Heart left ventricle (tissue), 13 donors: ENCODE data around the gene BIRC3.

ENCODE experiments used
- POLR2A ChIP-seq, 2 donors: fragments of 450-650 bp; IDR thresholded peaks; one replicate each; pipeline ENCODE4 v1.6.1; 2017; ENCODE audit warnings: antibody characterized with exemption in 2 of 2, mild to moderate bottlenecking in 2 of 2, moderate library complexity in 2 of 2
- TF ChIP-seq, protein P1 (sequence below), 12 donors: fragments of 200-600 bp; sonication (generic) in 4 of 12; IDR thresholded peaks; one replicate each; pipeline versions ENCODE4 v1.5.0 to v1.8.0; 2018 to 2022; ENCODE audit warnings: antibody characterized with exemption in 12 of 12, mild to moderate bottlenecking in 5 of 12
- donor health status: ischemic (EF 13 %, LVEDD 7.1; RV severe dilation, severe dysfunction).
- donor health status: DM: no; HTN: yes; CAD: no.
- donor health status: DM: no; HTN: no; CAD: no.
- donor health status: ischemic (EF 25% LVEDD 6.9; RV normal size, moderate dysfunction).
- donor health status: ischemic (EF 25% LVEDD 5.7; RV mildly dilated, moderate dysfunction).
- donor health status: ischemic (EF 35%, LVEDD 5.7; RV mildly dilated, moderate dysfunction).
- donor health status: nonischemic (EF 11% LVEDD 7.7; RV severe dilation, severe dysfunction).
- donor health status: DM: yes; HTN: yes; CAD: no.
- donor health status: PGD.
- donor health status: ischemic (EF 29% LVEDD 5.4; RV normal size, mild dysfunction).
- donor health status: nonischemic (EF 23%, LVEDD 6.1; RV moderate dilation, normal function).

- TF ChIP-seq, protein P1, sequence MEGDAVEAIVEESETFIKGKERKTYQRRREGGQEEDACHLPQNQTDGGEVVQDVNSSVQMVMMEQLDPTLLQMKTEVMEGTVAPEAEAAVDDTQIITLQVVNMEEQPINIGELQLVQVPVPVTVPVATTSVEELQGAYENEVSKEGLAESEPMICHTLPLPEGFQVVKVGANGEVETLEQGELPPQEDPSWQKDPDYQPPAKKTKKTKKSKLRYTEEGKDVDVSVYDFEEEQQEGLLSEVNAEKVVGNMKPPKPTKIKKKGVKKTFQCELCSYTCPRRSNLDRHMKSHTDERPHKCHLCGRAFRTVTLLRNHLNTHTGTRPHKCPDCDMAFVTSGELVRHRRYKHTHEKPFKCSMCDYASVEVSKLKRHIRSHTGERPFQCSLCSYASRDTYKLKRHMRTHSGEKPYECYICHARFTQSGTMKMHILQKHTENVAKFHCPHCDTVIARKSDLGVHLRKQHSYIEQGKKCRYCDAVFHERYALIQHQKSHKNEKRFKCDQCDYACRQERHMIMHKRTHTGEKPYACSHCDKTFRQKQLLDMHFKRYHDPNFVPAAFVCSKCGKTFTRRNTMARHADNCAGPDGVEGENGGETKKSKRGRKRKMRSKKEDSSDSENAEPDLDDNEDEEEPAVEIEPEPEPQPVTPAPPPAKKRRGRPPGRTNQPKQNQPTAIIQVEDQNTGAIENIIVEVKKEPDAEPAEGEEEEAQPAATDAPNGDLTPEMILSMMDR (IDR thresholded peaks at IDR 0.05): no peak
- TF ChIP-seq POLR2A (IDR thresholded peaks at IDR 0.05): no peak
Measured at GRCh38 chr11:102274628-102275027, 42.7 kb upstream of the BIRC3 start.
